Measurements from ENCODE around the gene KIAA1328.

GRCh38 chr18:36977121-36977520 is 148.2 kb downstream of the KIAA1328 start:
- no peak for TF ChIP-seq CTCF (IDR thresholded peaks at IDR 0.05; ENCODE audit: poor library complexity)
- TF ChIP-seq EZH2 (IDR thresholded peaks at IDR 0.05; ENCODE audit: borderline replicate concordance) = no peak
